GM12878 (cell line): ENCODE data around the gene PCED1B. TPM values are rescaled to one million over a fixed set of nuclear protein-coding genes. Genes with fewer than 3 reads are reported as not detected.

Experiments
- ATAC-seq: fragments of 200-7000 bp; cut with Tn5 transposase; 3 replicates; pipeline ENCODE4 v1.9.1; 2020; ENCODE audit warnings: mild to moderate bottlenecking, moderate library complexity
- BruUV-seq: library from RNA; stranded (reverse); fragments of 400-500 nt; replicated peaks from 2 replicates; lab custom pipeline; 2021; lab: Mats Ljungman, UMichigan
- CTCF ChIA-PET: fragments of 300-600 bp; sonication (Branson Sonifier 250); formaldehyde crosslinking; extraction: SDS; loops from one replicate; lab custom pipeline; 2021; ENCODE audit warnings: inconsistent platforms; lab: Yijun Ruan, JAX
- POLR2A ChIA-PET: fragments of 350-600 bp; formaldehyde crosslinking; extraction: SDS; loops from one replicate; lab custom pipeline; 2021; ENCODE audit warnings: inconsistent platforms; lab: Charles Lee
- RAD21 ChIA-PET: fragments of 300-600 bp; sonication (Branson Sonifier 250); formaldehyde crosslinking; loops from one replicate; lab custom pipeline; 2023; ENCODE audit warnings: antibody characterized with exemption; ENCODE audit not compliant: unreplicated experiment; lab: Charles Lee
- SMC1A ChIA-PET: fragments of 300-600 bp; sonication (Branson Sonifier 250); formaldehyde crosslinking; loops from one replicate; lab custom pipeline; 2023; ENCODE audit not compliant: unreplicated experiment, uncharacterized antibody; lab: Charles Lee
- DNase-seq: peaks from one replicate; pipeline ENCODE4 v3.0.0-alpha.2; 2011; ENCODE audit warnings: low read depth, low spot score
- FAIRE-seq: peaks from 3 replicates; lab custom pipeline; 2011; peaks lifted over from hg19 to GRCh38; lab: Jason Lieb, UNC
- H2AFZ ChIP-seq: 2 replicates; pipeline ENCODE4 v1.6.0; 2011; ENCODE audit warnings: low read depth, low read length, control low read depth; ENCODE audit not compliant: control insufficient read depth
- H3K27ac ChIP-seq: 2 replicates; pipeline ENCODE4 v1.5.1; 2011; ENCODE audit warnings: control low read depth; ENCODE audit not compliant: control insufficient read depth, insufficient read depth
- H3K27me3 ChIP-seq, 2 experiments: replicated peaks in 1 of 2; 2 replicates each; pipeline versions ENCODE4 v1.6.0 to v1.6.1; 2011; ENCODE audit warnings: low read length in 1 of 2; ENCODE audit not compliant: control insufficient read depth in 2 of 2, insufficient read depth in 2 of 2
- H3K36me3 ChIP-seq, 2 experiments: 2 replicates each; pipeline ENCODE4 v1.5.1; 2011; ENCODE audit warnings: low read length in 1 of 2; ENCODE audit not compliant: control insufficient read depth in 2 of 2, insufficient read depth in 2 of 2
- H3K4me1 ChIP-seq: 2 replicates; pipeline ENCODE4 v1.6.1; 2011; ENCODE audit warnings: mild to moderate bottlenecking, low read length, moderate library complexity, mixed read lengths; ENCODE audit not compliant: control insufficient read depth, insufficient read depth
- H3K4me2 ChIP-seq: 2 replicates; pipeline ENCODE4 v1.6.0; 2011; ENCODE audit warnings: control low read depth; ENCODE audit not compliant: control insufficient read depth, insufficient read depth
- H3K4me3 ChIP-seq: fragments of 200-600 bp; sonication (generic); 2 replicates; pipeline ENCODE4 v1.5.1; 2016
- H3K79me2 ChIP-seq: 2 replicates; pipeline ENCODE4 v1.6.0; 2011; ENCODE audit warnings: low read length; ENCODE audit not compliant: control insufficient read depth, insufficient read depth
- H3K9ac ChIP-seq: 2 replicates; pipeline ENCODE4 v1.8.0; 2011; ENCODE audit warnings: low read length, control low read depth, mixed read lengths; ENCODE audit not compliant: control insufficient read depth, insufficient read depth
- H3K9me3 ChIP-seq: replicated peaks from 3 replicates; pipeline ENCODE4 v1.5.1; 2011; ENCODE audit warnings: mild to moderate bottlenecking, low read length; ENCODE audit not compliant: control insufficient read depth, insufficient read depth
- H4K20me1 ChIP-seq: 2 replicates; pipeline ENCODE4 v1.6.0; 2011; ENCODE audit not compliant: control insufficient read depth, insufficient read depth
- BCL11A ChIP-seq: IDR thresholded peaks from 2 replicates; pipeline ENCODE4 v1.6.1; 2011; ENCODE audit warnings: low read depth, low read length
- BCL3 ChIP-seq: IDR thresholded peaks from 2 replicates; pipeline ENCODE4 v1.6.1; 2011; ENCODE audit warnings: borderline replicate concordance, low read depth, mild to moderate bottlenecking, moderate library complexity, low read length; ENCODE audit not compliant: insufficient read depth, poor library complexity, severe bottlenecking
- BHLHE40 ChIP-seq, 2 experiments: fragments of 450-650 bp in 1 of 2; IDR thresholded peaks; 2 replicates each; pipeline ENCODE4 v1.6.1; 2011 to 2017; ENCODE audit warnings: low read depth in 2 of 2, borderline replicate concordance in 1 of 2, improper control_type of control experiment in 1 of 2, low read length in 1 of 2, mild to moderate bottlenecking in 1 of 2
- EED ChIP-seq: sonication (generic); IDR thresholded peaks from 2 replicates; pipeline ENCODE4 v1.6.1; 2016; ENCODE audit warnings: antibody characterized with exemption, low read depth
- EP300 ChIP-seq, 2 experiments: fragments of 150-350 bp in 1 of 2; IDR thresholded peaks; 2 replicates each; pipeline ENCODE4 v1.6.1; 2011 to 2012; ENCODE audit warnings: low read depth in 2 of 2, low read length in 2 of 2, borderline replicate concordance in 1 of 2, improper control_type of control experiment in 1 of 2, inconsistent platforms in 1 of 2; ENCODE audit not compliant: control insufficient read depth in 1 of 2
- ETV6 ChIP-seq, 2 experiments: fragments of 450-650 bp in 1 of 2; IDR thresholded peaks in 1 of 2; conservative IDR thresholded peaks in 1 of 2; 2 replicates each; pipeline ENCODE4 v1.6.1; 2014; ENCODE audit warnings: antibody characterized with exemption in 1 of 2, borderline replicate concordance in 1 of 2, low read depth in 1 of 2, mild to moderate bottlenecking in 1 of 2, moderate library complexity in 1 of 2
- HCFC1 ChIP-seq: fragments of 150-350 bp; IDR thresholded peaks from 2 replicates; pipeline ENCODE4 v1.6.1; 2014; ENCODE audit warnings: low read length
- IKZF2 ChIP-seq, 2 experiments: fragments of 450-650 bp; IDR thresholded peaks; 2 replicates each; pipeline ENCODE4 v1.6.1; 2017; ENCODE audit warnings: mild to moderate bottlenecking in 2 of 2, moderate library complexity in 2 of 2
- KDM1A ChIP-seq: fragments of 200-600 bp; sonication (generic); IDR thresholded peaks from 2 replicates; pipeline ENCODE4 v1.6.1; 2016; ENCODE audit warnings: borderline replicate concordance
- NKRF ChIP-seq: fragments of 450-650 bp; conservative IDR thresholded peaks from 2 replicates; pipeline ENCODE4 v1.6.1; 2017; ENCODE audit warnings: mild to moderate bottlenecking, moderate library complexity
- POLR2A ChIP-seq: IDR thresholded peaks from 2 replicates; pipeline ENCODE4 v1.6.1; 2011; ENCODE audit warnings: low read depth, mild to moderate bottlenecking, low read length
- POLR2AphosphoS2 ChIP-seq: IDR thresholded peaks from 2 replicates; pipeline ENCODE4 v1.6.1; 2011; ENCODE audit warnings: low read depth, mild to moderate bottlenecking, low read length, improper control_type of control experiment, moderate library complexity
- RB1 ChIP-seq: fragments of 450-650 bp; formaldehyde crosslinking; IDR thresholded peaks from 2 replicates; pipeline ENCODE4 v1.6.1; 2017; ENCODE audit warnings: mild to moderate bottlenecking, borderline replicate concordance
- RFX5 ChIP-seq: IDR thresholded peaks from 2 replicates; pipeline ENCODE4 v1.6.1; 2011; ENCODE audit warnings: low read depth, low read length, improper control_type of control experiment
- SMAD1 ChIP-seq: fragments of 450-650 bp; IDR thresholded peaks from 2 replicates; pipeline ENCODE4 v1.6.1; 2018; ENCODE audit warnings: mild to moderate bottlenecking, low read depth; ENCODE audit not compliant: partially characterized antibody
- SREBF2 ChIP-seq: IDR thresholded peaks from 2 replicates; pipeline ENCODE4 v1.6.1; 2012; ENCODE audit warnings: mild to moderate bottlenecking, low read length
- ZNF24 ChIP-seq: fragments of 450-650 bp; IDR thresholded peaks from 2 replicates; pipeline ENCODE4 v1.6.1; 2017; ENCODE audit warnings: antibody characterized with exemption, mild to moderate bottlenecking
- WGBS: methylation state at CpG from one replicate; pipeline ENCODE4 v1.1.6; 2016; ENCODE audit warnings: low lambda C conversion rate; ENCODE audit not compliant: insufficient replicate concordance, insufficient coverage; ENCODE audit errors: missing lambda C conversion rate; 5-methylcytosine and 5-hydroxymethylcytosine counted together
- in situ Hi-C: fragments of 300-500 bp; cut with MboI; formaldehyde crosslinking; loops from 9 replicates; pipeline ENCODE4 v1.14.3; 2018; ENCODE audit warnings: mixed read lengths
- intact Hi-C: fragments of 100-400 bp; cut with micrococcal nuclease; formaldehyde crosslinking; loops from one replicate; pipeline ENCODE4 v1.14.2; 2022; ENCODE audit not compliant: unreplicated experiment
- polyA plus RNA-seq, 11 experiments: library from polyadenylated mRNA; depleted of rRNA in 4 of 11; unstranded in 6 of 11; stranded (reverse) in 5 of 11; fragments of >200 nt; fragmentation: Nextera tagmentation in 4 of 11; fragmentation: Illumina TruSeq in 1 of 11; extraction: Ambion mirVana in 4 of 11; extraction: Trizol in 1 of 11; gene quantifications; 1 replicate in 1 of 11; 2 replicates in 10 of 11; pipeline versions ENCODE4 v1.2.1 to v1.2.3, GENCODE V29; 2011 to 2016; ENCODE audit warnings: inconsistent platforms in 2 of 11, missing spikeins in 2 of 11, low read depth in 1 of 11
- total RNA-seq, 4 experiments: library from RNA; depleted of rRNA in 3 of 4; stranded (reverse); fragments of >200 nt in 3 of 4; fragmentation: Illumina TruSeq in 1 of 4; extraction: Trizol in 1 of 4; gene quantifications; 2 replicates each; pipeline versions ENCODE4 v1.2.1 to v1.2.3, GENCODE V29; 2013 to 2021
- TF ChIP-seq, protein P1 (sequence below): fragments of 450-650 bp; formaldehyde crosslinking; IDR thresholded peaks from 2 replicates; pipeline ENCODE4 v1.5.0; 2022; ENCODE audit warnings: mild to moderate bottlenecking, missing genetic modification characterization

PCED1B gene
- total and polyA plus RNA-seq, 10 of the 15 experiments (the other 5 are each of a cell fraction or from before 2014, with no cell fraction given) = 0.80 to 8.8 (median 3.0) TPM

GRCh38 chr12:47152095-47152494 is 72.7 kb downstream of the PCED1B start:
- intact Hi-C loops = no loop called here
- TF ChIP-seq RB1 (no peak), IKZF2 (IDR thresholded peaks at IDR 0.05) (no peak), BHLHE40 (IDR thresholded peaks at IDR 0.05; ENCODE audit: borderline replicate concordance in 1 of 2, low read depth in 2 of 2, low read length in 1 of 2) (no peak), EP300 (IDR thresholded peaks at IDR 0.05; ENCODE audit: borderline replicate concordance in 1 of 2, control insufficient read depth in 1 of 2, low read depth in 2 of 2, low read length in 2 of 2) (no peak), BCL11A (no peak), EED (no peak), POLR2AphosphoS2 (no peak), HCFC1 (no peak), NKRF (no peak), SMAD1 (no peak), ZNF24 (no peak), BCL3 (no peak), RFX5 (no peak), POLR2A (no peak), SREBF2 (no peak), KDM1A (no peak), ETV6 (conservative IDR thresholded peaks at IDR 0.05 in 1 of 2, IDR thresholded peaks at IDR 0.05 in 1 of 2; ENCODE audit: borderline replicate concordance in 1 of 2, low read depth in 1 of 2) (no peak)
- TF ChIP-seq, protein P1, sequence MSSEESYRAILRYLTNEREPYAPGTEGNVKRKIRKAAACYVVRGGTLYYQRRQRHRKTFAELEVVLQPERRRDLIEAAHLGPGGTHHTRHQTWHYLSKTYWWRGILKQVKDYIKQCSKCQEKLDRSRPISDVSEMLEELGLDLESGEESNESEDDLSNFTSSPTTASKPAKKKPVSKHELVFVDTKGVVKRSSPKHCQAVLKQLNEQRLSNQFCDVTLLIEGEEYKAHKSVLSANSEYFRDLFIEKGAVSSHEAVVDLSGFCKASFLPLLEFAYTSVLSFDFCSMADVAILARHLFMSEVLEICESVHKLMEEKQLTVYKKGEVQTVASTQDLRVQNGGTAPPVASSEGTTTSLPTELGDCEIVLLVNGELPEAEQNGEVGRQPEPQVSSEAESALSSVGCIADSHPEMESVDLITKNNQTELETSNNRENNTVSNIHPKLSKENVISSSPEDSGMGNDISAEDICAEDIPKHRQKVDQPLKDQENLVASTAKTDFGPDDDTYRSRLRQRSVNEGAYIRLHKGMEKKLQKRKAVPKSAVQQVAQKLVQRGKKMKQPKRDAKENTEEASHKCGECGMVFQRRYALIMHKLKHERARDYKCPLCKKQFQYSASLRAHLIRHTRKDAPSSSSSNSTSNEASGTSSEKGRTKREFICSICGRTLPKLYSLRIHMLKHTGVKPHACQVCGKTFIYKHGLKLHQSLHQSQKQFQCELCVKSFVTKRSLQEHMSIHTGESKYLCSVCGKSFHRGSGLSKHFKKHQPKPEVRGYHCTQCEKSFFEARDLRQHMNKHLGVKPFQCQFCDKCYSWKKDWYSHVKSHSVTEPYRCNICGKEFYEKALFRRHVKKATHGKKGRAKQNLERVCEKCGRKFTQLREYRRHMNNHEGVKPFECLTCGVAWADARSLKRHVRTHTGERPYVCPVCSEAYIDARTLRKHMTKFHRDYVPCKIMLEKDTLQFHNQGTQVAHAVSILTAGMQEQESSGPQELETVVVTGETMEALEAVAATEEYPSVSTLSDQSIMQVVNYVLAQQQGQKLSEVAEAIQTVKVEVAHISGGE (CRISPR knock-in tag) = no peak
- Histone ChIP-seq H3K27ac (no peak overlapping the region), H3K27me3 (no peaks in the 10 kb centered on the region; a peak in 1 of 4 replicates), H3K36me3 (no peaks in the 10 kb centered on the region), H3K4me2 (no peak overlapping the region), H3K79me2 (no peaks in the 10 kb centered on the region), H3K4me1 (no peaks in the 10 kb centered on the region), H3K9me3 (no peaks in the 10 kb centered on the region), H3K4me3 (no peak overlapping the region), H4K20me1 (no peaks in the 10 kb centered on the region), H3K9ac (no peak overlapping the region), H2AFZ (no peak overlapping the region)
- POLR2A ChIA-PET = no interaction called here
- SMC1A ChIA-PET = no interaction called here
- DNase-seq = no peak
- FAIRE-seq = no peak
- 0% methylated on average over 1 of the region's 1 CpG for WGBS
- BruUV-seq = no TSS peak
- ATAC-seq = no peak
- RAD21 ChIA-PET = no interaction called here
- CTCF ChIA-PET = no interaction called here
- in situ Hi-C loops = no loop called here
